Stimulated activated CD4-positive, alpha-beta T cell treated with anti-CD3 and anti-CD28 coated beads, Interleukin-2, amount 100 ng/mL, for 4 hours (primary cell): ENCODE results near the gene NGLY1.

ENCODE experiments used
- DNase-seq: peaks from one replicate; pipeline ENCODE4 v3.0.0-alpha.2; 2020; ENCODE audit warnings: low read depth

Gene NGLY1

GRCh38 chr3:25707268-25707926, 75.8 kb downstream of the NGLY1 start:
- DNase-seq = no peak

DNA sequence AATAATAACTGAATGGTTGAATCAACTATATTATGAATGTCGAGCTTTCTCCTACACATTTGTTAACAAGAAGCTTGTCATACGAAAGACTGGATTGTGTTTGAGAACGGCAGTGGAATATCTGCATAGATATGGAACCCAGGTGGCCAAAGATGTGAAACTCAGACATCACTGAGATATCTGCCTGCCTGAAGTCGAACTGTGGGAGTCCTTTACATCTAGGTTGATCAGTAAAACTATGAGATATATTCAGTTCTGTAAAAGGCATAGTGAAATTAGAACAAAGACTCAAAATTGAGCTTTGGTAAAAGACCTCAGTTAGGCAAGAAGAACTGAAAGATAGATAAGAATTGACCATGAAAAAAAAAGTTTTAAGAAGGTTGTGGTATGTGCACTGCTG, 77.0 kb downstream of the NGLY1 start:
- DNase-seq = no peak

DNA sequence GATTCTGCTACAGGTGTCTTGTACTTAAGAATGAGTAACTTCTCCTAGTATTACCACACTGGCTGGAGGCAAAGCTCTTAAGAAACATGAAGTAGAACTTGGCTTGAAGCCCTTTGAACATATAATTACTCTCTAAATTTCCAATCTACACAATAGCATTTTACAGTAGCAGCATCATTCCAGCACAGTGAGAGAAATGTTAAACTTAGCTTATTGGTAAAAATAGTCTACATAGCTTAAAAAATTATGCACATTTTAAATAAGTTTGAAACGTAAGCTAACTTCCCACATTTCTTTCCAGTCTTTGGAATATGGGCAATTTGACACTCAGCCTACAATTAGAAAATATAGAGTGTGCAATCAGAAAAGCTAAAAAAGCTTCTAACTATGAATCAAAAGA, 85.7 kb downstream of the NGLY1 start:
- no peak for DNase-seq

DNA sequence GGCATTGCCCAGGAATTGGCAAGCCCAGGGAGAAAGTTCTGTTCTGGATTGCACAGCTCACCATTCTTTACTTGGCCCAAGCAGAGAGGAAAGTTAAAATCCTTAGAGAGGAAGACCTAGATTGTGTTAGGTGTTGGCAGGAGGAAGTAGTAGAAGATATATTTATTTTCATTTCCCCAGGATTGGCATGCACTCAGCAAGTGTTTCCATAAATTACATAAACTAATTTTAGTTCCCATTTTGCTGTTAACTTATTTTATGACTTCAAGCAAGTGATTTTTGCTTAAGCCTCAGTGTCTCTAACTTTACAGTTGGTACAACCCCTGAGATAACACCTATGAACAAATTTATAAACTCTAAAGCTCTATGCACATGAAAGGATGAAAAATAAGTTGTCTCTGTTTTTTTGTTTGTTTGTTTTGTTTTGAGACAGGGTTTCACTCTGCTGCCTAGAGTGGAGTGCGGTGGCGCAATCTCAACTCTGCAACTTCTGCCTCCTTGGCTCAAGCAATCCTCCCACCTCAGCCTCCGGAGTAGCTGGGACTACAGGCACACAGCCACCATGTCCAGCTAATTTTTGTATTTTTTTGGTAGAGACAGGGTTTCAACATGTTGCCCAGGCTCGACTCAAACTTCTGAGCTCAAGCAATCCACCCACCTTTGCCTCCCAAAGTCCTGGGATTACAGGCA, 87.4 kb downstream of the NGLY1 start:
- no peak for DNase-seq

DNA sequence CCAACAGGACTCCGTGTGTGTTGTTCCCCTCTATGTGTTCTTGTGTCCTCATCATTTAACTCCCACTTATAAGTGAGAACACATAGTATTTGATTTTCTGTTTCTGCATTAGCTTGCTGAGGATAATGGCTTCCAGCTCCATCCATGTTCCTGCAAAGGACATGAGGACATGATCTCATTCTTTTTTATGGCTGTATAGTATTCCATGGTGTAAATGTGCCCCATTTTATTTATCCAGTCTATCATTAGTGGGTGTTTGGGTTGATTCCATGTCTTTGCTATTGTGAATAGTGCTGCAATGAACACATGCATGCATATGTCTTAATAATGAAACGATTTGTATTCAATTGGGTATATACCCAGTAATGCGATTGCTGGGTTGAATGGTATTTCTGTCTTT, 90.0 kb downstream of the NGLY1 start:
- DNase-seq = no peak

DNA sequence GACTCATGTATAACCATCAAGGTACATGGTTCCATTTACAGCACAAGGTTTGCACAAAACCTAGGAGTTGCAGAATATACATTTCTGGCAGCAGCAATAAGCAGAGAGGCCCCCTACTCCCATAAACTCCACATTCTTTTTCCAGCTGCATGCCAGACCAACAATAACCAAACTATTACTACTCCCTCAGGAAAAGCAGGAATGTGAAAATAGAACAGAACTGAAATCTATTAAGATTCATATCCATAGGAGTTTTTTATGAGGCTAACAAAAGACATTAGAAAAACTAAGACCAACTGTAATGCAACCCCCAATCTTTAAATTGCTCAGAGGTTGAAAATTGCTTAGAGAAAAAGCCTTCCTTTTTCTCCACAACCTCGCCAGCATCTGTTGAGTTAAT, 90.9 kb downstream of the NGLY1 start:
- DNase-seq = no peak

DNA sequence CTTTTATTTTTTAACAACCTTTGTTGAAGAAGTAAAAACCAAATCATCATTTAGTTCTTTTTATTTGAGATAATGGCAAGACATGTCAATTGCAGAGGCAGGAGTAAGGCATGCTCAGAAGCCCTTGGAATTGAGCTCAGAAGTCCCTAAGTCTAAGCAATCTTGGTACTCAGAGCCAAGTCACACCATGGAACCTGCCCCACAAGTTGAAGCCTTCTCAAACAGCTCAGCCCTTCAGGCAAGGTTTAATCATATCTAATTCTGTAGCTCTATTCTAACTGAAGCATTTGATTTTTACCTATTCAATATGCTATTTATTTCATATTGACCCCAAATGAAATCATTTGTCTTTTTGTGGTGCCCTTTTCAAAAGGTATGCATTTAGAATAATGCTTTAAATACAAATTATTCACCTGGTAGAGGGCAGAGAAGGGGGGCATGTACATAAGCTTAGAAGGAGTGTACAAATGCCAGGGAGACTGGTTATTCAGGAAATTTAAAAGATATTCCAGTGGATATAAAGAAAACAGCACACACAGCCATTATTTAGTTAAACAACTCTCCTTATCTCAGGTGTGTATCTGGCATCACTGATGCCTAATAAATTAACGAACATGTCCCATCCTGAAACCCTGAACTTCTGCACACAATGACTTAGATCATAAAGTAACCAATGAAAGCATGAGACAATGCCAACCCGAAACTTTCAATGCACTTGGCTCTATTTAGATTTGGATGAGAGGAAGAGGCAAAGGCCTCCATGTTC, 92.3 kb downstream of the NGLY1 start:
- DNase-seq = no peak

GRCh38 chr3:25689226-25689625, 94.0 kb downstream of the NGLY1 start:
- DNase-seq = no peak

GRCh38 chr3:25687742-25688141, 95.5 kb downstream of the NGLY1 start:
- no peak for DNase-seq

- DNase-seq = no peak
Measured at GRCh38 chr3:25686766-25687165, 96.5 kb downstream of the NGLY1 start.

GRCh38 chr3:25683882-25684281, 99.4 kb downstream of the NGLY1 start:
- DNase-seq = no peak

DNA sequence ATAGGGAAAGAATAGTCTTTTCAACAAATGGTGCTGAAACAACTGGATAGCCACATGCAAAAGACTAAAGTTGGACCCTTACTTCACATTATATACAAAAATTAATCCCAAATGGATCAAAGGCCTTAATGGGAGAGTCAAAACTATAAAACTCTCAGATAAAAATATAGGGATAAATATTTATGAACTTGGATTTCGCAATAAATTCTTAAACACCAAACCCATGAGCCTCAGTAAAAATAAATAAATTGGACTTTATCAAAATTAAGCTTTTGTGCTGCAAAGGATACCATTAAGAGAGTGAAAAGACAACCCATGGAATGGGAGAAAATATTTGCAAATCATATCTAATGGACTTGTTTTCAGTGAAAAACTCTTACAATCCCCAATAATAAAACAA, 99.8 kb downstream of the NGLY1 start:
- no peak for DNase-seq

GRCh38 chr3:25679642-25680302, 103.5 kb downstream of the NGLY1 start:
- DNase-seq = no peak

- DNase-seq = no peak
Measured at GRCh38 chr3:25679166-25679565, 104.1 kb downstream of the NGLY1 start.

- no peak for DNase-seq
Measured at GRCh38 chr3:25678581-25678980, 104.7 kb downstream of the NGLY1 start.

DNA sequence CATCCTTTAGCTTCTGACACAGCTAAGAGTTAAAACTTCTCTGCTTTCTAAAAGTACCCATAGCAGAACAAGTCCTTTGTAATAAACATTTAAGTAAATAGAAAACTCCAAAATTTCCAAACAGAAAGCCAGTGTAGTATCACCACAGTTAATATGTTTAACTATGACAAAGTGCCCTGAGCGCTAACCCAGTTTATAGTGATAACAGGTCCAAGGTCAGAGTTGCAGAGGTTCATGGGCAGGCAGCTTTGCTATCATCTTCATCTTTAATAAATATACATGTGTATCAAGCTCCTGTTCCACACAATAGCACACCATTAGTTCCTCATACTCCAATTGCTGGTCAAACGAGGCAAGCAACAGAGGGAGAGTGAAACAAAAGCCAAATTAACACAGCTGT, 106.1 kb downstream of the NGLY1 start:
- DNase-seq = no peak

DNA sequence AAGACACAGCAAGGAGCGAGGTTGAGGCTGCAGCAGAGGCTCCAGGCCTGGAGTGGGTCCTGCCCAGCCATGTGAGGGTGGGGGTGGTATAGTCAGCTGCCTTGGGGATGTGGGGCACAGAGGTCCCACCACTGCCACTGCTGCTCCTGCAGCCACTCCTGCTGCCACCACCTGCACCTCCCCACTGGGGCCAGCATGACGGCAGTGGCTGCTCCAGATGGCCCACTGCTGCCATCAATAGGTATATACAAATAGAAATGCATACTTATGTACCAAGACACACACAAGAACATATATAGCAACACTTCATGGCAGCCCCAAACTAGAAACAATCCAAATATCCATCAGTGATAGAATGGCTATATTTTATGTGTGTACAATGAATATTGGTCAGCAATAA, 108.6 kb downstream of the NGLY1 start:
- no peak for DNase-seq

GRCh38 chr3:25673738-25674298, 109.4 kb downstream of the NGLY1 start:
- DNase-seq = no peak
